CD8-positive, alpha-beta memory T cell (primary cell): ENCODE results near the gene TP63. TPM values are rescaled to one million over a fixed set of nuclear protein-coding genes. Genes with fewer than 3 reads are reported as not detected.

Experiments used
- CTCF ChIA-PET: fragments of 350-600 bp; sonication (Branson Sonifier 250); formaldehyde crosslinking; loops from one replicate; lab custom pipeline; 2021; ENCODE audit warnings: antibody characterized with exemption; lab: Charles Lee
- POLR2A ChIA-PET: fragments of 350-600 bp; sonication (Branson Sonifier 250); formaldehyde crosslinking; loops from one replicate; lab custom pipeline; 2021; ENCODE audit warnings: antibody characterized with exemption; lab: Charles Lee
- DNase-seq, 5 donors: peaks; one replicate each; pipeline versions ENCODE4 v3.0.0 to v3.0.0-alpha.2; 2020 to 2022; ENCODE audit warnings: mixed read lengths in 1 of 5
- H3K27ac ChIP-seq: one replicate; pipeline ENCODE4 v1.7.0; 2013; ENCODE audit warnings: low read depth, mild to moderate bottlenecking, low read length, moderate library complexity
- H3K27me3 ChIP-seq: 2 replicates; pipeline ENCODE4 v1.7.0; 2013; ENCODE audit warnings: low read length, mild to moderate bottlenecking; ENCODE audit not compliant: insufficient read depth, poor library complexity, severe bottlenecking
- H3K36me3 ChIP-seq: 2 replicates; pipeline ENCODE4 v1.7.0; 2013; ENCODE audit warnings: mild to moderate bottlenecking, low read length, moderate library complexity; ENCODE audit not compliant: insufficient read depth
- H3K4me1 ChIP-seq: 2 replicates; pipeline ENCODE4 v1.7.0; 2013; ENCODE audit warnings: mild to moderate bottlenecking, low read length, moderate library complexity; ENCODE audit not compliant: insufficient read depth
- H3K4me3 ChIP-seq: 2 replicates; pipeline ENCODE4 v1.7.0; 2013; ENCODE audit warnings: mild to moderate bottlenecking, low read length
- H3K9me3 ChIP-seq: 2 replicates; pipeline ENCODE4 v1.7.0; 2013; ENCODE audit warnings: mild to moderate bottlenecking, low read length
- H3K27ac Mint-ChIP-seq, 8 donors: one replicate each; pipeline ENCODE4 v1.8.0; 2020 to 2021; ENCODE audit warnings: mixed read lengths in 8 of 8, mild to moderate bottlenecking in 6 of 8, inconsistent platforms in 3 of 8, moderate library complexity in 3 of 8
- H3K27me3 Mint-ChIP-seq, 2 donors: one replicate each; pipeline ENCODE4 v1.8.0; 2020 to 2021; ENCODE audit warnings: mixed read lengths in 2 of 2, mild to moderate bottlenecking in 1 of 2, moderate library complexity in 1 of 2
- H3K36me3 Mint-ChIP-seq, 3 donors: one replicate each; pipeline ENCODE4 v1.8.0; 2020 to 2021; ENCODE audit warnings: mixed read lengths in 3 of 3, inconsistent platforms in 1 of 3, mild to moderate bottlenecking in 1 of 3
- H3K4me1 Mint-ChIP-seq, 3 donors: one replicate each; pipeline ENCODE4 v1.8.0; 2020 to 2021; ENCODE audit warnings: mixed read lengths in 3 of 3, inconsistent platforms in 1 of 3, mild to moderate bottlenecking in 1 of 3
- H3K4me3 Mint-ChIP-seq, 7 donors: one replicate each; pipeline ENCODE4 v1.8.0; 2020 to 2021; ENCODE audit warnings: mixed read lengths in 7 of 7, mild to moderate bottlenecking in 6 of 7, moderate library complexity in 4 of 7, inconsistent platforms in 2 of 7
- H3K9me3 Mint-ChIP-seq, 5 donors: one replicate each; pipeline ENCODE4 v1.8.0; 2020 to 2022; ENCODE audit warnings: mixed read lengths in 5 of 5, mild to moderate bottlenecking in 3 of 5, moderate library complexity in 2 of 5, inconsistent platforms in 1 of 5
- polyA plus RNA-seq: library from polyadenylated mRNA; unstranded; fragments of 300-500 nt; fragmentation: Illumina TruSeq; gene quantifications from one replicate; pipeline ENCODE4 v1.2.3, GENCODE V29; 2021
- total RNA-seq, 2 experiments: library from RNA; stranded (reverse); gene quantifications; one replicate each; pipeline ENCODE4 v1.2.3, GENCODE V29; 2021

Gene TP63
- total and polyA plus RNA-seq, 3 experiments from 2014 or later: 0.13 to 0.82 (median 0.31) TPM

GRCh38 chr3:189674249-189674913, 43.2 kb downstream of the TP63 start:
- Histone ChIP-seq H3K9me3 (no peaks in the 10 kb centered on the region), H3K4me1 (no peaks in the 10 kb centered on the region), H3K4me3 (no peak overlapping the region), H3K27ac (no peak overlapping the region), H3K27me3 (no peaks in the 10 kb centered on the region), H3K36me3 (no peaks in the 10 kb centered on the region)
- H3K36me3 Mint-ChIP-seq: no peaks in the 10 kb centered on the region
- peaks cover 2 to 3% of the 10 kb centered on the region in 2 donors for H3K27me3 Mint-ChIP-seq
- no peak overlapping the region for H3K4me3 Mint-ChIP-seq
- POLR2A ChIA-PET: no interaction called here
- H3K9me3 Mint-ChIP-seq: peaks cover 0 to 17% (median 7%) of the 10 kb centered on the region in 5 donors
- H3K4me1 Mint-ChIP-seq: peaks cover 0 to 4% (median 0%) of the 10 kb centered on the region in 3 donors
- CTCF ChIA-PET: no interaction called here
- no peak for DNase-seq
- H3K27ac Mint-ChIP-seq: no peak overlapping the region

DNA sequence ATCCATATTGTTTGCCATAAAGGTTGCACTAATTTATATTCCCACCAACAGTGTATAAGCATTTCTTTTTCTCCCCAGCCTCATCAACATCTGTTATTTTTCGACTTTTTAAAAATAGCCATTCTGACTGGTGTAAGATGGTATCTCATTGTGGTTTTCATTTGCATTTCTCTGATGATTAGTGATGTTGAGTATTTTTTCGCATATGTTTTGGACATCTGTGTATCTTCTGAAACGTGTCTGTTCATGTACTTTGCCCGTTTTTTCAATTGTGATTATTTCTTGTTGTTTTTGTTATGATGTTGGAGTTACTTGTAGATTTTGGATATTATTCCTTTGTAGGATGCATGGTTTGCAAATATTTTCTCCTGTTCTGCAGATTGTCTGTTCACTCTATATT, 46.5 kb downstream of the TP63 start:
- H3K4me3 Mint-ChIP-seq: no peak overlapping the region
- CTCF ChIA-PET: no interaction called here
- no peak overlapping the region for H3K27ac ChIP-seq
- no peaks in the 10 kb centered on the region for H3K36me3 ChIP-seq
- no peaks in the 10 kb centered on the region for H3K27me3 ChIP-seq
- H3K27ac Mint-ChIP-seq: no peak overlapping the region
- no peaks in the 10 kb centered on the region for H3K36me3 Mint-ChIP-seq
- H3K27me3 Mint-ChIP-seq: peaks cover 3 to 6% of the 10 kb centered on the region in 2 donors
- peaks cover 0 to 9% (median 7%) of the 10 kb centered on the region in 5 donors for H3K9me3 Mint-ChIP-seq
- DNase-seq: no peak
- POLR2A ChIA-PET: no interaction called here
- H3K4me1 Mint-ChIP-seq: no peaks in the 10 kb centered on the region
- H3K9me3 ChIP-seq: no peaks in the 10 kb centered on the region
- no peaks in the 10 kb centered on the region for H3K4me1 ChIP-seq
- no peak overlapping the region for H3K4me3 ChIP-seq

- DNase-seq: no peak
- Mint-ChIP-seq H3K4me1 (no peaks in the 10 kb centered on the region), H3K27ac (peak overlapping the region in 2 of 8 donors; percentile 28 to 29), H3K9me3 (peaks cover 0 to 9% (median 7%) of the 10 kb centered on the region in 5 donors), H3K4me3 (no peak overlapping the region), H3K36me3 (no peaks in the 10 kb centered on the region), H3K27me3 (peaks cover 3 to 9% of the 10 kb centered on the region in 2 donors)
- ChIA-PET CTCF (no interaction called here), POLR2A (no interaction called here)
- H3K27ac ChIP-seq: no peak overlapping the region
- H3K9me3 ChIP-seq: no peaks in the 10 kb centered on the region
- H3K27me3 ChIP-seq: no peaks in the 10 kb centered on the region
- H3K36me3 ChIP-seq: no peaks in the 10 kb centered on the region
- H3K4me1 ChIP-seq: no peaks in the 10 kb centered on the region
- H3K4me3 ChIP-seq: no peak overlapping the region
These were observed 49.5 kb downstream of the TP63 start for GRCh38 chr3:189680723-189681122.

- POLR2A ChIA-PET: no interaction called here
- Mint-ChIP-seq H3K27me3 (peaks cover 3 to 7% of the 10 kb centered on the region in 2 donors), H3K27ac (no peak overlapping the region)
These were observed 52.5 kb downstream of the TP63 start for GRCh38 chr3:189683546-189684255.

GRCh38 chr3:189684317-189684716, 53.1 kb downstream of the TP63 start:
- Mint-ChIP-seq H3K27me3 (peaks cover 0 to 7% of the 10 kb centered on the region in 2 donors), H3K4me3 (no peak overlapping the region), H3K9me3 (no peaks in the 10 kb centered on the region), H3K4me1 (no peaks in the 10 kb centered on the region), H3K36me3 (no peaks in the 10 kb centered on the region), H3K27ac (no peak overlapping the region)
- POLR2A ChIA-PET: no interaction called here
- no peaks in the 10 kb centered on the region for H3K9me3 ChIP-seq
- no peaks in the 10 kb centered on the region for H3K4me1 ChIP-seq
- CTCF ChIA-PET: no interaction called here
- no peak overlapping the region for H3K27ac ChIP-seq
- no peaks in the 10 kb centered on the region for H3K27me3 ChIP-seq
- no peak overlapping the region for H3K4me3 ChIP-seq
- no peak for DNase-seq
- no peaks in the 10 kb centered on the region for H3K36me3 ChIP-seq

More at GRCh38 chr3:189683546-189684255, 52.5 kb downstream of the TP63 start:
- H3K36me3 Mint-ChIP-seq: no peaks in the 10 kb centered on the region
- CTCF ChIA-PET: no interaction called here
- H3K9me3 Mint-ChIP-seq: peaks cover 0 to 3% (median 2%) of the 10 kb centered on the region in 5 donors
- Histone ChIP-seq H3K4me1 (no peaks in the 10 kb centered on the region), H3K27ac (no peak overlapping the region), H3K9me3 (no peaks in the 10 kb centered on the region), H3K36me3 (no peaks in the 10 kb centered on the region), H3K4me3 (no peak overlapping the region), H3K27me3 (no peaks in the 10 kb centered on the region)
- no peak for DNase-seq
- no peaks in the 10 kb centered on the region for H3K4me1 Mint-ChIP-seq
- H3K4me3 Mint-ChIP-seq: no peak overlapping the region

DNA sequence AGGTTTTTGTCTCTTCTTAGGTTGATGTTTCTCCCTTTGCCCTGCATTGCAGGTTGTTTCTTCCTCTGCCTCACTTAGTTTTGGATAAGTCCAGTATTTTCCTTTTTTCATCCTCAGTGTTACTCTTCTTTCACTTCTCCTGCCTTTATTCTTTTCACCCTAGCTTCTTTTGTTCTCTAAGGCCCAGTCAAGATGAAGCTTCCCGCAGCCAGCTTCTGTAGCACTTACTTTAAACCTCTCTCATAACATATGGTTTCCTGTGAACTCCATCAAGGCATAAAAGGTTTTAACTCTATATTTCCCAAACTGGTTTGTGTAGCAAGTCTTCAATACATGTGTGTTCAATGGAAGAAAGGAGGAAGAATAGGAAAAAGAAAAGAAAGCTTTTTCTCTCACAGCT, 54.1 kb downstream of the TP63 start:
- H3K9me3 Mint-ChIP-seq: no peaks in the 10 kb centered on the region
- H3K9me3 ChIP-seq: no peaks in the 10 kb centered on the region
- POLR2A ChIA-PET: no interaction called here
- CTCF ChIA-PET: no interaction called here
- no peaks in the 10 kb centered on the region for H3K4me1 Mint-ChIP-seq
- H3K36me3 Mint-ChIP-seq: no peaks in the 10 kb centered on the region
- no peak overlapping the region for H3K4me3 ChIP-seq
- H3K27me3 Mint-ChIP-seq: peaks cover 0 to 7% of the 10 kb centered on the region in 2 donors
- H3K27me3 ChIP-seq: no peaks in the 10 kb centered on the region
- H3K27ac Mint-ChIP-seq: no peak overlapping the region
- no peak overlapping the region for H3K4me3 Mint-ChIP-seq
- H3K27ac ChIP-seq: no peak overlapping the region
- no peaks in the 10 kb centered on the region for H3K4me1 ChIP-seq
- H3K36me3 ChIP-seq: no peaks in the 10 kb centered on the region
- no peak for DNase-seq

DNA sequence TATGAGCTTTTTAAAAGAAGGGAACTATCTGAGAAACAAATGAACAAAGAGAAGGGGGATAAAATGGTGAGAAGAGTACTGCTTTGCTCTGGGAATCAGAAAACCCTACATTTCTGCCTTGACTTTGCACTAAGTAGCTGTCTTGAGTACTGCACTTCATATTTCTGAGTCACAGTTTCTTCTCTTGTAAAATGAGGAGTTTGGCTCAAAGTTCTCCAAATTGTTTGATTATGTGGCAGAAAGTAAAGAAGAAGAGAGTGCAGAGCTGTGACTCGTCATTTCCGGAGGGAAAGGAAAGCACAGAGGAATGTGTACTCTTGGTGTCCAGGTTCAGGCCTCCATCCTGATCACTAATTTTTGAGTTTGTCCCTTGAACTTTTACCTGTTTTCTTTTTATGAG, 54.7 kb downstream of the TP63 start:
- H3K4me1 ChIP-seq: no peaks in the 10 kb centered on the region
- no peak for DNase-seq
- H3K27me3 Mint-ChIP-seq: peaks cover 0 to 4% of the 10 kb centered on the region in 2 donors
- H3K9me3 Mint-ChIP-seq: no peaks in the 10 kb centered on the region
- ChIA-PET CTCF (no interaction called here), POLR2A (no interaction called here)
- H3K27ac ChIP-seq: no peak overlapping the region
- H3K27ac Mint-ChIP-seq: no peak overlapping the region
- H3K27me3 ChIP-seq: no peaks in the 10 kb centered on the region
- no peaks in the 10 kb centered on the region for H3K36me3 ChIP-seq
- H3K4me3 ChIP-seq: no peak overlapping the region
- no peaks in the 10 kb centered on the region for H3K36me3 Mint-ChIP-seq
- no peaks in the 10 kb centered on the region for H3K9me3 ChIP-seq
- no peak overlapping the region for H3K4me3 Mint-ChIP-seq
- H3K4me1 Mint-ChIP-seq: no peaks in the 10 kb centered on the region

DNA sequence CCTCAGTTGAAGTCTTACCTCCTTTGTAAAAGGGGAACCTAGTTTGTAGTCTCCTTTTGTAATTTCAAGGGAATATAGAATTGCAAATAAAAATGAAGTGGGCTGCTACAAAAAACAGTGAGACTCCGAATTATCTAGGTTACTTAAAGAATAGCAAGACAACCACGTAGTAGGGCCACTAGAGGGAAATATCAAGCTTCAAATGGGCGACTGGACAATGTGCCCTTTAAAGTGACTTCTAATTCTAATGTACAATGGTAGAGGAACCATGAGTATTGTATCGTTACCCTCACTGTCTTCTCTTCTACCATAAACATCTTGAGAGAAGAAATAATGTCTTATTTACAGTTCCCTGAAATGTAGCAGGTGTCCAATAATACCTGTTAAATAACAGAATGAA, 56.3 kb downstream of the TP63 start:
- H3K4me3 ChIP-seq: no peak overlapping the region
- H3K4me3 Mint-ChIP-seq: no peak overlapping the region
- no peaks in the 10 kb centered on the region for H3K9me3 ChIP-seq
- POLR2A ChIA-PET: no interaction called here
- CTCF ChIA-PET: interaction anchor here (1.7 kb wide), 1 partner anchor 13 kb away, joined by 3 read pairs; no protein-coding TSS in a partner anchor
- H3K27me3 ChIP-seq: no peaks in the 10 kb centered on the region
- DNase-seq: no peak
- H3K4me1 Mint-ChIP-seq: no peaks in the 10 kb centered on the region
- H3K36me3 ChIP-seq: no peaks in the 10 kb centered on the region
- H3K9me3 Mint-ChIP-seq: no peaks in the 10 kb centered on the region
- H3K4me1 ChIP-seq: no peaks in the 10 kb centered on the region
- no peak overlapping the region for H3K27ac Mint-ChIP-seq
- no peak overlapping the region for H3K27ac ChIP-seq
- H3K27me3 Mint-ChIP-seq: peaks cover 0 to 3% of the 10 kb centered on the region in 2 donors
- no peaks in the 10 kb centered on the region for H3K36me3 Mint-ChIP-seq
